ENCODE results near the gene DCAKD.

- no peak for TF ChIP-seq EZH2 (IDR thresholded peaks at IDR 0.05)
- TF ChIP-seq POLR2AphosphoS5 (IDR thresholded peaks at IDR 0.05; ENCODE audit: borderline replicate concordance, low read depth, low read length), result no peak
Observed at GRCh38 chr17:44998646-44999045, 52.8 kb downstream of the DCAKD start.
